ENCODE data around the gene BOC. TPM values are rescaled to one million over a fixed set of nuclear protein-coding genes. Genes with fewer than 3 reads are reported as not detected.

Gene BOC
- total and polyA plus RNA-seq, 10 of the 15 experiments (the other 5 are each of a cell fraction or from before 2014, with no cell fraction given) = 0.18 TPM; not detected in 9

Other genes starting within 250 kb of the BOC start
- 0.73 and 0.82 TPM in 2 replicates for gene CD200R1, start 236.5 kb upstream of the BOC start, total RNA-seq (2014; rRNA removed)
- gene CD200R1, start 236.5 kb upstream of the BOC start, total RNA-seq (2014; rRNA removed; fragmentation: Illumina TruSeq; extraction: Trizol) = 0.88 and 0.98 TPM in 2 replicates
- gene CD200R1, start 236.5 kb upstream of the BOC start, total RNA-seq (2021) = 0.87 and 0.90 TPM in 2 replicates
- 0.12 and 0.15 TPM in 2 replicates for gene CD200R1, start 236.5 kb upstream of the BOC start, polyA plus RNA-seq (2011; rRNA removed)
- 0.81 and 0.98 TPM in 2 replicates for gene CD200R1, start 236.5 kb upstream of the BOC start, polyA plus RNA-seq (2014; fragmentation: Illumina TruSeq; extraction: Trizol)
- under 1 TPM; 0.90 to 0.93 TPM for gene CD200R1, start 236.5 kb upstream of the BOC start, polyA plus RNA-seq (2014; fragmentation: Nextera tagmentation; extraction: Ambion mirVana)
- gene CD200R1, start 236.5 kb upstream of the BOC start, polyA plus RNA-seq (2014; rRNA removed) = 0.60 and 1.1 TPM in 2 replicates
- under 1 TPM; 0.55 to 0.59 TPM for gene CD200R1, start 236.5 kb upstream of the BOC start, polyA plus RNA-seq (2016; fragmentation: Nextera tagmentation; extraction: Ambion mirVana)
- 16.8 and 25.6 TPM in 2 replicates for gene GTPBP8, start 220.6 kb upstream of the BOC start, total RNA-seq (2014; rRNA removed)
- gene GTPBP8, start 220.6 kb upstream of the BOC start, total RNA-seq (2014; rRNA removed; fragmentation: Illumina TruSeq; extraction: Trizol) = 12.7 and 13.6 TPM in 2 replicates
- 10.8 and 14.0 TPM in 2 replicates for gene GTPBP8, start 220.6 kb upstream of the BOC start, total RNA-seq (2021)
- gene GTPBP8, start 220.6 kb upstream of the BOC start, polyA plus RNA-seq (2011; rRNA removed) = 15.3 and 22.6 TPM in 2 replicates
- 10.3 and 11.9 TPM in 2 replicates for gene GTPBP8, start 220.6 kb upstream of the BOC start, polyA plus RNA-seq (2014; fragmentation: Illumina TruSeq; extraction: Trizol)
- gene GTPBP8, start 220.6 kb upstream of the BOC start, polyA plus RNA-seq (2014; fragmentation: Nextera tagmentation; extraction: Ambion mirVana) = 10 to 100 TPM; 18.8 to 29.0 TPM
- 15.3 and 20.3 TPM in 2 replicates for gene GTPBP8, start 220.6 kb upstream of the BOC start, polyA plus RNA-seq (2014; rRNA removed)
- gene GTPBP8, start 220.6 kb upstream of the BOC start, polyA plus RNA-seq (2016; fragmentation: Nextera tagmentation; extraction: Ambion mirVana) = 10 to 100 TPM; 13.6 to 19.0 TPM
- 4.2 TPM in 2 replicates for gene CFAP44, start 229.9 kb downstream of the BOC start, total RNA-seq (2014; rRNA removed)
- gene CFAP44, start 229.9 kb downstream of the BOC start, total RNA-seq (2014; rRNA removed; fragmentation: Illumina TruSeq; extraction: Trizol) = 5.9 and 6.6 TPM in 2 replicates
- gene CFAP44, start 229.9 kb downstream of the BOC start, total RNA-seq (2021) = 2.6 and 5.7 TPM in 2 replicates
- 4.7 and 7.3 TPM in 2 replicates for gene CFAP44, start 229.9 kb downstream of the BOC start, polyA plus RNA-seq (2011; rRNA removed)
- gene CFAP44, start 229.9 kb downstream of the BOC start, polyA plus RNA-seq (2014; fragmentation: Illumina TruSeq; extraction: Trizol) = 4.5 and 6.4 TPM in 2 replicates
- under 1 TPM; 0.76 to 0.93 TPM for gene CFAP44, start 229.9 kb downstream of the BOC start, polyA plus RNA-seq (2014; fragmentation: Nextera tagmentation; extraction: Ambion mirVana)
- 2.4 and 3.2 TPM in 2 replicates for gene CFAP44, start 229.9 kb downstream of the BOC start, polyA plus RNA-seq (2014; rRNA removed)
- gene CFAP44, start 229.9 kb downstream of the BOC start, polyA plus RNA-seq (2016; fragmentation: Nextera tagmentation; extraction: Ambion mirVana) = 1 to 10 TPM; 1.3 to 1.7 TPM

Measured in GM12878 (cell line).